OCI-LY3 (cell line): ENCODE data around the gene PRDM16.

ENCODE experiments used
- EZH2phosphoT487 ChIP-seq: fragments of 200-600 bp; shearing (Covaris generic); IDR thresholded peaks from 2 replicates; pipeline ENCODE4 v1.6.1; 2018; ENCODE audit warnings: antibody characterized with exemption, mixed run types, low read depth
- TF ChIP-seq, protein P1 (sequence below): fragments of 200-600, 300-600 bp; sonication (generic); IDR thresholded peaks from 2 replicates; pipeline ENCODE4 v1.5.1; 2014; ENCODE audit warnings: antibody characterized with exemption, low read length, low read depth

DNA sequence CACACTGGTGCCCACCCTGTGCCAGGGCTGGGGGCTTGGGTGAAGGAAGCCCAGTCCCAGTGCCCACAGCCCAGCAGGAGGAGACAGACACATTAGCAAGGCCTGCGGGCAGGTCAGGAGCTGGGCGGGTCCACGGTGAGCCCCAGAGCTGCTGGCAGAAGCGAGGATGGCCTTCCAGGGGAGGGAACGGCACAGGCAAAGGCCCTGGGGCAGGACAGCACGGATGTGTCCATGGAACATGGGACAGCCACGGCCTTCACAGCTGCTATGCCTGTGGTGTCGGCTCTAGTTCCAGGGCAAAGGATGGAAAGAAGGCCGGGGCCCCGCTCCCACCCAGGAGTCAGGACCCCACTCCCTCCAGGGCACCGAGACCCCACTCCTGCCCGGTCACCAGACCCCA, 220.5 kb downstream of the PRDM16 start:
- TF ChIP-seq, protein P1, sequence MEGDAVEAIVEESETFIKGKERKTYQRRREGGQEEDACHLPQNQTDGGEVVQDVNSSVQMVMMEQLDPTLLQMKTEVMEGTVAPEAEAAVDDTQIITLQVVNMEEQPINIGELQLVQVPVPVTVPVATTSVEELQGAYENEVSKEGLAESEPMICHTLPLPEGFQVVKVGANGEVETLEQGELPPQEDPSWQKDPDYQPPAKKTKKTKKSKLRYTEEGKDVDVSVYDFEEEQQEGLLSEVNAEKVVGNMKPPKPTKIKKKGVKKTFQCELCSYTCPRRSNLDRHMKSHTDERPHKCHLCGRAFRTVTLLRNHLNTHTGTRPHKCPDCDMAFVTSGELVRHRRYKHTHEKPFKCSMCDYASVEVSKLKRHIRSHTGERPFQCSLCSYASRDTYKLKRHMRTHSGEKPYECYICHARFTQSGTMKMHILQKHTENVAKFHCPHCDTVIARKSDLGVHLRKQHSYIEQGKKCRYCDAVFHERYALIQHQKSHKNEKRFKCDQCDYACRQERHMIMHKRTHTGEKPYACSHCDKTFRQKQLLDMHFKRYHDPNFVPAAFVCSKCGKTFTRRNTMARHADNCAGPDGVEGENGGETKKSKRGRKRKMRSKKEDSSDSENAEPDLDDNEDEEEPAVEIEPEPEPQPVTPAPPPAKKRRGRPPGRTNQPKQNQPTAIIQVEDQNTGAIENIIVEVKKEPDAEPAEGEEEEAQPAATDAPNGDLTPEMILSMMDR = no peak
- TF ChIP-seq EZH2phosphoT487 = no peak
